GM12873 (cell line): ENCODE data around the gene ZDHHC14.

ENCODE experiments used
- TF ChIP-seq, protein P1 (sequence below): IDR thresholded peaks from 2 replicates; pipeline ENCODE4 v1.5.1; 2012; ENCODE audit warnings: low read depth, mild to moderate bottlenecking, moderate library complexity, low read length, control low read depth; ENCODE audit not compliant: insufficient read depth; ENCODE audit errors: missing control alignments

The ZDHHC14 gene

GRCh38 chr6:157631412-157631811 is 250.4 kb downstream of the ZDHHC14 start:
- TF ChIP-seq, protein P1, sequence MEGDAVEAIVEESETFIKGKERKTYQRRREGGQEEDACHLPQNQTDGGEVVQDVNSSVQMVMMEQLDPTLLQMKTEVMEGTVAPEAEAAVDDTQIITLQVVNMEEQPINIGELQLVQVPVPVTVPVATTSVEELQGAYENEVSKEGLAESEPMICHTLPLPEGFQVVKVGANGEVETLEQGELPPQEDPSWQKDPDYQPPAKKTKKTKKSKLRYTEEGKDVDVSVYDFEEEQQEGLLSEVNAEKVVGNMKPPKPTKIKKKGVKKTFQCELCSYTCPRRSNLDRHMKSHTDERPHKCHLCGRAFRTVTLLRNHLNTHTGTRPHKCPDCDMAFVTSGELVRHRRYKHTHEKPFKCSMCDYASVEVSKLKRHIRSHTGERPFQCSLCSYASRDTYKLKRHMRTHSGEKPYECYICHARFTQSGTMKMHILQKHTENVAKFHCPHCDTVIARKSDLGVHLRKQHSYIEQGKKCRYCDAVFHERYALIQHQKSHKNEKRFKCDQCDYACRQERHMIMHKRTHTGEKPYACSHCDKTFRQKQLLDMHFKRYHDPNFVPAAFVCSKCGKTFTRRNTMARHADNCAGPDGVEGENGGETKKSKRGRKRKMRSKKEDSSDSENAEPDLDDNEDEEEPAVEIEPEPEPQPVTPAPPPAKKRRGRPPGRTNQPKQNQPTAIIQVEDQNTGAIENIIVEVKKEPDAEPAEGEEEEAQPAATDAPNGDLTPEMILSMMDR: no peak

DNA sequence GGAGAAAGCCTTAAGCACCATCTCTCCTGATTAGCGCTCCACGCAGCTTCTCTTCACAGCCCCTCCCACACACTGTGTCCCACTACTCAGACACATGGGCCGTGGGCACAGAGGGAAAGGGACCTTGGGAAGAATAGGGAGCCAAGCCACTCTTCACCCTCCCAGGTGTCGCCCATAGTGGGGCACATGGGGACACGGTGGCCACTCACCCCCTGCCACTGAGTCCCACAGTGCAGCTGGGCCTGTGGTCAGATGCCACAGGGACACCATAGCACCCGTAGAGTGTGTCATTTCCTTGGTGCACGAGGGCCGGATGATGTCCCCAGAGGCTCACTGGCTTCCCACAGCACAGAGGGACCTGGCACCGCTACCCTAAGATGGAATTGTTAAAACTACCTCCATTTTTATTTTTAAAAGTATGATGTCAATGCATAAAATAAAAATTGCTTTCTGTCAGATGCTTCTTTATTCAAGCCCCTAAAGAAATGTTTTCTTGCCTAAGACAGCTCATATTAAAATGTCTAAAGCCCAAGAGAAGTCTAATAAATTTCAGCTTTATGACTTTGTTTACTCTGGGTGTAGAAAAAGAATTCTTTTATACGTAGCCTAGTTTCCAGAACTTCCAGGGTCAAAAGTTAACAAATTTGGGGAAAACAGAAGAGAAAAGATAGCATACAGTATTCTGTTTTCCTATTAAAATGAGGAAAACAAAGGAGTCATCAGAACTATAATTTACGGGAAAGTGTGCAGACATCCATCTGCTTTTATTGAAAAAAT is 251.0 kb downstream of the ZDHHC14 start:
- TF ChIP-seq, protein P1: no peak

DNA sequence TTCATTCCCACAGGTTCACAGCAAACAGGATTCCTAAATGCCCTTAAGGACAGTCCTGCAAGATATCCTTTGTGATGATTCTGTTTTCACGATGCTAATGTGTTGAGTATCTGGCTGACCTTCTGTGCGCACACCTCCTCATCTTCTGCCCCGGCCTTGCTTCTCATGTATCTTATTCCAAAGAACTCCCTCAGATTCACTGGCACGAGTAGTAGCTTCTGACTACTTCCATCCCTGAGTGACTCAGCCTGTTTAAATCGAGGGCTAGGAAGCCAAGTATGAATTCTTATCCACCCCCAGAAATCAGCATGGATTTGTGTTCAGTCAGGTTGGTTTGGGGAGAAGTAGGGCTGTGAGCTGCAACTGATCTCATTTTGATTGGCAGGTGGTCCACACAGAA is 251.8 kb downstream of the ZDHHC14 start:
- TF ChIP-seq, protein P1: no peak

DNA sequence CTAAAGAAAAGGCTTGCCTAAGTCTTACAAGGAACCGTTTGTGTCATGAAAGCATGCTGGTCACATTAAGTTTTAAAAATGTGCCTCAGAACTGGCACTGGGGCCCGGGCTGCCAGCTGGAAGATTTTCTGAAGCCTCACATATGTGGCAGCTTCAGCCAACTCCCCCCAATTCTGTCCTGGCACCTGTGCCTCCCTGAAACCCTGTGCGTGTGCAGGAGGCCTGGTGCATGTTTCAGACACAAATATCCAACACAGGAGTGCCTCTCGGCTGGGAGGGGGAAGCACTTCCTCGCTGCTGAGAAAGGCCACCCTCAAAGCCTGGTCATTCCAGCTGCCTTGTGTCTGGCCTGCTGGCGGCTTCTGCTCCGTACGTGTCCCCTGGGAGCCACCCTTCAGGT is 253.6 kb downstream of the ZDHHC14 start:
- TF ChIP-seq, protein P1: no peak

DNA sequence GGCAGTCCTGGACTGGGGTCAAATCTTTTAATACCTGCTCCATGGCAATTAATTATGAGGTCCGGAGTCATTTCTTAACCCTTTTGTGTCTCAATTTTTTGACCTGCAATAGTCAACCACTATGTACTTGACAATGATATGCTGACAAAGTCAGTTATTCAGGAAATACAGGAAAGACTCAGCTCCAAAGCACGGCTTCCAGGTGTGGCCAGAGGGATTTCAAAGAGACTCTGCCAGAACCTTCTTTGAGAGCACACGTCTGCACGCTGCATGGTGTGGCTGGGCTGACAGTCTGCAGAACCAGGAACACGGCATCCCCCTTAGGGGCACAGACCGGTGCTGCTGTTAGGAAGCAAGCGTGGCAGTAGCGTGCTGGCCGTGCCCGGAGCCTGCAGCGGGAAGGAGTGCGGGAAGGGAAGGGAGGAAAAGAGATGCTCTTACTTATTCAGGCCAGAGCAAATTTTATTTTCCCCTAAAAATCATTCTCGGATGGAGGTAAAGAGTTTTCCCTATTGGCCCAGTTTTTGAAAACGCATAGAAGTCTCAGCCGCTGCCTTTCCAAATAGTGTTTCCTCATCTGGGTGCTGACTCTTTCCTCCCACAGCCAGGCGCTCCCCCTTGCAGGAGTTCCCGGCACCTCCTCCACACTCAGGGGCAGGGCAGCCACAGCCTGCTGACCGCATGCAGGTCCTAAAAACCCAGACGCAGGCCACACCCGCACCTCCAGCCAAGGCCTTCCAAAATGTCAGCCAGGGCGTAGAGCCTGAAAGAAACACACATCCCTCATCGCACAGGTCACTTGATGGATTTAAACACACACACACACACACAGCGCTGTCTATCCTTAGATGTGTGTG is 254.6 kb downstream of the ZDHHC14 start:
- TF ChIP-seq, protein P1: no peak

GRCh38 chr6:157637516-157637915 is 256.5 kb downstream of the ZDHHC14 start:
- TF ChIP-seq, protein P1: no peak

GRCh38 chr6:157637941-157638662 is 257.1 kb downstream of the ZDHHC14 start:
- TF ChIP-seq, protein P1: no peak
